Measurements from ENCODE around the gene ARHGAP19. TPM values are rescaled to one million over a fixed set of nuclear protein-coding genes. Genes with fewer than 3 reads are reported as not detected.

Gene ARHGAP19
- total and polyA plus RNA-seq, 2 donors (not counting 3 experiments of a cell fraction or from before 2014, with no cell fraction given): 6.8 to 20.0 TPM

- Histone ChIP-seq H2AFZ (ENCODE audit: low read depth, low read length) (no peak overlapping the region), H3K4me2 (ENCODE audit: insufficient read depth, low read length) (no peak overlapping the region), H3K79me2 (ENCODE audit: control insufficient read depth, insufficient read depth, low read length) (no peaks in the 10 kb centered on the region), H3K27ac (ENCODE audit: insufficient read depth, low read depth, low read length) (no peak overlapping the region), H4K20me1 (replicated peaks; ENCODE audit: control insufficient read depth, extremely low read depth, insufficient read depth, low read length) (no peaks in the 10 kb centered on the region), H3K36me3 (ENCODE audit: control insufficient read depth in 2 of 2, extremely low read depth in 1 of 2, insufficient read depth in 2 of 2, low read length in 2 of 2) (no peaks in the 10 kb centered on the region), H3K9ac (replicated peaks; ENCODE audit: extremely low read depth, insufficient read depth, low read length) (no peak overlapping the region), H3K9me3 (replicated peaks; ENCODE audit: control insufficient read depth, insufficient read depth, low read length) (no peaks in the 10 kb centered on the region), H3K4me3 (replicated peaks in 1 of 3; ENCODE audit: insufficient read depth in 1 of 3, low read depth in 1 of 3, low read length in 3 of 3) (no peak overlapping the region), H3K27me3 (ENCODE audit: control insufficient read depth in 2 of 2, insufficient read depth in 2 of 2, low read length in 2 of 2) (no peaks in the 10 kb centered on the region), H3K4me1 (ENCODE audit: control insufficient read depth, extremely low read depth, insufficient read depth, low read length) (no peaks in the 10 kb centered on the region), H3K9me1 (replicated peaks; ENCODE audit: control insufficient read depth, extremely low read depth, insufficient read depth, low read length) (no peaks in the 10 kb centered on the region)
- BruUV-seq (replicated peaks): no TSS peak
- DNase-seq (ENCODE audit: low read depth, low spot score) (no peak), FAIRE-seq (no peak)
- intact Hi-C loops (cut with micrococcal nuclease) (no loop called here), dilution Hi-C loops (cut with MboI; ENCODE audit: extremely low pct_ligation_motif_present, low sequenced_read_pairs) (no loop called here)
- TF ChIP-seq EZH2 (IDR thresholded peaks at IDR 0.05; ENCODE audit: borderline replicate concordance, low read depth, low read length, severe bottlenecking): no peak
- TF ChIP-seq POLR2AphosphoS5 (IDR thresholded peaks at IDR 0.05; ENCODE audit: insufficient read depth, low read depth, low read length): no peak
- no peak for TF ChIP-seq JUN (IDR thresholded peaks at IDR 0.05; ENCODE audit: borderline replicate concordance, insufficient read depth, insufficient read length, low read depth)
- TF ChIP-seq POLR2A (IDR thresholded peaks at IDR 0.05; ENCODE audit: low read depth, low read length): no peak
- no peak for TF ChIP-seq GATA2 (IDR thresholded peaks at IDR 0.05; ENCODE audit: insufficient read depth, insufficient read length, low read depth, low read length)
- TF ChIP-seq MYC (IDR thresholded peaks at IDR 0.05; ENCODE audit: low read depth, low read length): no peak
- no peak for TF ChIP-seq FOS (IDR thresholded peaks at IDR 0.05; ENCODE audit: borderline replicate concordance, insufficient read depth, low read length)
- TF ChIP-seq MAX (IDR thresholded peaks at IDR 0.05; ENCODE audit: insufficient read depth, insufficient read length): no peak
- TF ChIP-seq, protein P1, sequence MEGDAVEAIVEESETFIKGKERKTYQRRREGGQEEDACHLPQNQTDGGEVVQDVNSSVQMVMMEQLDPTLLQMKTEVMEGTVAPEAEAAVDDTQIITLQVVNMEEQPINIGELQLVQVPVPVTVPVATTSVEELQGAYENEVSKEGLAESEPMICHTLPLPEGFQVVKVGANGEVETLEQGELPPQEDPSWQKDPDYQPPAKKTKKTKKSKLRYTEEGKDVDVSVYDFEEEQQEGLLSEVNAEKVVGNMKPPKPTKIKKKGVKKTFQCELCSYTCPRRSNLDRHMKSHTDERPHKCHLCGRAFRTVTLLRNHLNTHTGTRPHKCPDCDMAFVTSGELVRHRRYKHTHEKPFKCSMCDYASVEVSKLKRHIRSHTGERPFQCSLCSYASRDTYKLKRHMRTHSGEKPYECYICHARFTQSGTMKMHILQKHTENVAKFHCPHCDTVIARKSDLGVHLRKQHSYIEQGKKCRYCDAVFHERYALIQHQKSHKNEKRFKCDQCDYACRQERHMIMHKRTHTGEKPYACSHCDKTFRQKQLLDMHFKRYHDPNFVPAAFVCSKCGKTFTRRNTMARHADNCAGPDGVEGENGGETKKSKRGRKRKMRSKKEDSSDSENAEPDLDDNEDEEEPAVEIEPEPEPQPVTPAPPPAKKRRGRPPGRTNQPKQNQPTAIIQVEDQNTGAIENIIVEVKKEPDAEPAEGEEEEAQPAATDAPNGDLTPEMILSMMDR (IDR thresholded peaks at IDR 0.05; ENCODE audit: extremely low read depth in 1 of 2, insufficient read depth in 1 of 2, low read depth in 1 of 2, low read length in 2 of 2): no peak
- POLR2A ChIA-PET: no interaction called here
- CTCF ChIA-PET: no interaction called here
Measured at GRCh38 chr10:97311111-97311626, 18.7 kb upstream of the ARHGAP19 start.

Measured in endothelial cell of umbilical vein (primary cell).